PC-9 (cell line): ENCODE measurements around the gene LEKR1. TPM values are rescaled to one million over a fixed set of nuclear protein-coding genes. Genes with fewer than 3 reads are reported as not detected.
"Not testable (repeated sequence)": the region's sequence is repeated elsewhere in the genome, so short reads cannot be mapped to it uniquely, and the experiment has no call there.

Experiments used
- BruUV-seq: library from RNA; stranded (reverse); fragments of 400-500 nt; replicated peaks from 2 replicates; lab custom pipeline; 2021; lab: Mats Ljungman, UMichigan
- CTCF ChIA-PET: fragments of 300-600 bp; sonication (Branson Sonifier 250); formaldehyde crosslinking; loops from one replicate; lab custom pipeline; 2022; ENCODE audit warnings: antibody characterized with exemption; lab: Charles Lee
- POLR2A ChIA-PET: fragments of 300-600 bp; sonication (Branson Sonifier 250); formaldehyde crosslinking; loops from one replicate; lab custom pipeline; 2022; ENCODE audit warnings: antibody characterized with exemption; ENCODE audit not compliant: unreplicated experiment; lab: Charles Lee
- DNase-seq, 2 experiments: peaks; one replicate each; pipeline versions ENCODE4 v3.0.0 to v3.0.0-alpha.2; 2015 to 2022; ENCODE audit warnings: mixed read lengths in 1 of 2
- H2AFZ ChIP-seq: fragments of 200-600 bp; sonication (generic); 2 replicates; pipeline ENCODE4 v1.8.1; 2017; ENCODE audit warnings: antibody characterized with exemption
- H3F3A ChIP-seq: fragments of 200-600 bp; sonication (generic); 2 replicates; pipeline ENCODE4 v1.8.1; 2017; ENCODE audit warnings: antibody characterized with exemption, mild to moderate bottlenecking, low read depth; ENCODE audit not compliant: insufficient read depth
- H3K27ac ChIP-seq: fragments of 200-600 bp; sonication (generic); 2 replicates; pipeline ENCODE4 v1.6.1; 2016; ENCODE audit warnings: mixed run types
- H3K27me3 ChIP-seq: fragments of 200-600 bp; sonication (generic); 2 replicates; pipeline ENCODE4 v1.6.1; 2016; ENCODE audit warnings: low read depth, mixed run types; ENCODE audit not compliant: insufficient read depth
- H3K36me3 ChIP-seq: fragments of 200-600 bp; sonication (generic); 2 replicates; pipeline ENCODE4 v1.6.1; 2016; ENCODE audit warnings: low read depth, mixed run types
- H3K4me1 ChIP-seq: fragments of 200-600 bp; sonication (generic); replicated peaks from 2 replicates; pipeline ENCODE4 v1.6.1; 2016; ENCODE audit warnings: mixed run types; ENCODE audit not compliant: insufficient read depth
- H3K4me2 ChIP-seq: fragments of 200-600 bp; sonication (generic); 2 replicates; pipeline ENCODE4 v1.6.1; 2017; ENCODE audit warnings: mixed run types
- H3K4me3 ChIP-seq: fragments of 200-600 bp; sonication (generic); 2 replicates; pipeline ENCODE4 v1.6.1; 2016; ENCODE audit warnings: mixed run types
- H3K79me2 ChIP-seq: fragments of 200-600 bp; sonication (generic); 2 replicates; pipeline ENCODE4 v1.6.1; 2017; ENCODE audit warnings: low read depth, mixed run types
- H3K9me2 ChIP-seq: fragments of 200-600 bp; sonication (generic); 2 replicates; pipeline ENCODE4 v1.8.1; 2017; ENCODE audit warnings: mild to moderate bottlenecking; ENCODE audit not compliant: insufficient read depth
- H3K9me3 ChIP-seq: fragments of 200-600 bp; sonication (generic); 2 replicates; pipeline ENCODE4 v1.8.1; 2016; ENCODE audit warnings: low read depth; ENCODE audit not compliant: insufficient read depth
- H4K20me1 ChIP-seq: fragments of 200-600 bp; sonication (generic); 2 replicates; pipeline ENCODE4 v1.8.1; 2017; ENCODE audit not compliant: insufficient read depth
- EZH2 ChIP-seq: fragments of 200-600 bp; sonication (generic); IDR thresholded peaks from 2 replicates; pipeline ENCODE4 v1.8.0; 2017; ENCODE audit warnings: antibody characterized with exemption, low read depth
- intact Hi-C: fragments of 100-400 bp; cut with micrococcal nuclease; formaldehyde crosslinking; loops from one replicate; pipeline ENCODE4 v1.10.0; 2022; ENCODE audit not compliant: unreplicated experiment
- total RNA-seq: library from RNA; stranded (reverse); gene quantifications from 2 replicates; pipeline ENCODE4 v1.2.3, GENCODE V29; 2021
- TF ChIP-seq, protein P1 (sequence below): fragments of 200-600 bp; sonication (generic); conservative IDR thresholded peaks from 2 replicates; pipeline ENCODE4 v1.6.1; 2017; ENCODE audit warnings: mixed run types, antibody characterized with exemption, mild to moderate bottlenecking, moderate library complexity

The LEKR1 gene
- total RNA-seq, 1 experiment from 2014 or later, result 3.9 TPM

DNA sequence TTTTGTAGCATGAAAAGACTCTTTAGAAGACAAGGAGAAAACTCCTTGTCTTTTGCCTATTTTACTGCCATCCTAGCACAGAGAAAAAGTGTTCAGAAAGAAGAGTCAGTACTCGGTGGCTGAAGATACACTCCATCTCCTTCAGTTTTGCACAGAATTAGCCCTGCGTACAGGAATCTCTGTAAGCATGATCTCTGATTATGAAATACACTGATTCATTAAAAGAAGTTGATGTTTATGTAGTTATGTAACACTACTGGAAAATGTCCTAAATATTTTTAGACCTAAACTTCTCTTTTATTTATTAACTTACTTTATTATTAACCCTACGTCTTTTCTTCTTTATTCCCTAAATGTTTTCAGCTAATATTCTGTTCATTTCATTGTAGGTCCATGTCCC lies 138.4 kb downstream of the LEKR1 start:
- BruUV-seq, result no TSS peak
- DNase-seq, result no peak
- Histone ChIP-seq H2AFZ (no peak overlapping the region), H4K20me1 (no peaks in the 10 kb centered on the region), H3F3A (no peaks in the 10 kb centered on the region), H3K4me3 (no peak overlapping the region), H3K36me3 (no peaks in the 10 kb centered on the region), H3K27ac (no peak overlapping the region), H3K9me3 (no peaks in the 10 kb centered on the region), H3K27me3 (no peaks in the 10 kb centered on the region), H3K79me2 (no peaks in the 10 kb centered on the region), H3K4me1 (no peaks in the 10 kb centered on the region), H3K9me2 (no peaks in the 10 kb centered on the region; the same call in 1 of the 2 replicates), H3K4me2 (no peak overlapping the region)
- ChIA-PET POLR2A (no interaction called here), CTCF (no interaction called here)
- TF ChIP-seq EZH2, result no peak
- TF ChIP-seq, protein P1, sequence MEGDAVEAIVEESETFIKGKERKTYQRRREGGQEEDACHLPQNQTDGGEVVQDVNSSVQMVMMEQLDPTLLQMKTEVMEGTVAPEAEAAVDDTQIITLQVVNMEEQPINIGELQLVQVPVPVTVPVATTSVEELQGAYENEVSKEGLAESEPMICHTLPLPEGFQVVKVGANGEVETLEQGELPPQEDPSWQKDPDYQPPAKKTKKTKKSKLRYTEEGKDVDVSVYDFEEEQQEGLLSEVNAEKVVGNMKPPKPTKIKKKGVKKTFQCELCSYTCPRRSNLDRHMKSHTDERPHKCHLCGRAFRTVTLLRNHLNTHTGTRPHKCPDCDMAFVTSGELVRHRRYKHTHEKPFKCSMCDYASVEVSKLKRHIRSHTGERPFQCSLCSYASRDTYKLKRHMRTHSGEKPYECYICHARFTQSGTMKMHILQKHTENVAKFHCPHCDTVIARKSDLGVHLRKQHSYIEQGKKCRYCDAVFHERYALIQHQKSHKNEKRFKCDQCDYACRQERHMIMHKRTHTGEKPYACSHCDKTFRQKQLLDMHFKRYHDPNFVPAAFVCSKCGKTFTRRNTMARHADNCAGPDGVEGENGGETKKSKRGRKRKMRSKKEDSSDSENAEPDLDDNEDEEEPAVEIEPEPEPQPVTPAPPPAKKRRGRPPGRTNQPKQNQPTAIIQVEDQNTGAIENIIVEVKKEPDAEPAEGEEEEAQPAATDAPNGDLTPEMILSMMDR, result no peak
- intact Hi-C loops, result no loop called here

DNA sequence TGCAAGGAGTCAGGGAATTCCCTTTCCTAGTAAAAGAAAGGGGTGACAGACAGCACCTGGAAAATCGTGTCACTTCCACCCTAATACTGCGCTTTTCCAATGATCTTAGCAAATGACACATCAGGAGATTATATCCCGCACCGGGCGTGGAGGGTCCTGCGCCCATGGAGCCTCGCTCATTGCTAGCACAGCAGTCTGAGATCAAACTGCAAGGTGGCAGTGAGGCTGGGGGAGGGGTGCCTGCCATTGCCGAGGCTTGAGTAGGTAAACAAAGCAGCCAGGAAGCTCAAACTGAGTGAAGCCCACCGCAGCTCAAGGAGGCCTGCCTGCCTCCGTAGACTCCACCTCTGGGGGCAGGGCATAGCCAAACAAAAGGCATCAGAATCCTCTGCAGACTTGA lies 140.2 kb downstream of the LEKR1 start:
- POLR2A ChIA-PET, H3F3A ChIP-seq, H3K9me2 ChIP-seq, H2AFZ ChIP-seq, BruUV-seq, H3K4me3 ChIP-seq, H3K36me3 ChIP-seq, H3K4me2 ChIP-seq, H3K27me3 ChIP-seq, H3K9me3 ChIP-seq, intact Hi-C loops, H3K27ac ChIP-seq, H3K4me1 ChIP-seq, H4K20me1 ChIP-seq, H3K79me2 ChIP-seq, DNase-seq, CTCF ChIA-PET: not testable (repeated sequence)

DNA sequence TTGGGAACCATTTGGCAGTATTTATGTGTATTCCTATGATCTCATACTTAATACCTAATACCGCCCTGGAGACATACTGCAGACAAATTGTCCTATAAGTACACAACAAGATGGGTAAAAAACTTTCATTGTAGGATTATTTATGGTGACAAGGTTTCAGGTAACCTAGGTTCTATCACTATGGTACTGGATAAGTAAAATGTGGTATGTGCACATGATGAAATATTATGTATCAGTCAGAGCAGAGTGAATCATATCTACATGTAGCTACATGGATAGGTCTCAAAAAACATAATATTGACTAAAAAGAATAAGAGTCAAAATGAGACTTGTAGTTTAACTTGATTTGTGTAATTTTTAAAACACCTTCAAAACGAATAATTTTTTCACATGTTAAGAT lies 147.8 kb downstream of the LEKR1 start:
- BruUV-seq, result no TSS peak
- TF ChIP-seq EZH2, result no peak
- TF ChIP-seq, protein P1, result no peak
- H3K36me3 ChIP-seq, result no peaks in the 10 kb centered on the region
- no peaks in the 10 kb centered on the region for H3K79me2 ChIP-seq
- no peak for DNase-seq
- H3K27ac ChIP-seq, result no peak overlapping the region
- ChIA-PET CTCF (no interaction called here), POLR2A (no interaction called here)
- no peak overlapping the region for H2AFZ ChIP-seq
- no peaks in the 10 kb centered on the region for H3K9me2 ChIP-seq
- no peaks in the 10 kb centered on the region for H3K4me1 ChIP-seq
- no peak overlapping the region for H3K4me2 ChIP-seq
- no peaks in the 10 kb centered on the region for H4K20me1 ChIP-seq
- no peaks in the 10 kb centered on the region for H3F3A ChIP-seq
- no peak overlapping the region for H3K4me3 ChIP-seq
- H3K9me3 ChIP-seq, result no peaks in the 10 kb centered on the region
- intact Hi-C loops, result no loop called here
- no peaks in the 10 kb centered on the region for H3K27me3 ChIP-seq

DNA sequence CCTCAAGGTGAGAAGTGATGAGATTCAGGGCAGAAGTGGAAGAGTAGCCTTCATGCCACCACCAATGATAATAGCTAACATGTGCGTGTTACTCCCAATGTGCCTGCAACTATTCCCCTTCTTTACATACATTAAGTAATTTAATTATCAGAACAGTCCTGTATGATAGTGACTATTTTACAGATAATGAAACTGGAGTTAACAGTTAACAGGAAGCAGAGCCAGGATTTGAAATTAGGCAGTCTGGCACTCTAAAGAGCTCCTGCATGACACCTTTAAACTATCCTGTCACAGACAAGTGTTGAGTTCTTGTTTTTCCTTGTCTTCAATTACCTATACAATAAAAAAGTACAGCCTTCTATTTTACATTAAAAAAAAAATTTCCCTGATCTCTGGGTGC lies 148.8 kb downstream of the LEKR1 start:
- intact Hi-C loops, result no loop called here
- BruUV-seq, result no TSS peak
- H4K20me1 ChIP-seq, result no peaks in the 10 kb centered on the region
- H3K9me2 ChIP-seq, result no peaks in the 10 kb centered on the region
- no peaks in the 10 kb centered on the region for H3K9me3 ChIP-seq
- no peaks in the 10 kb centered on the region for H3K4me1 ChIP-seq
- H3K4me3 ChIP-seq, result no peak overlapping the region
- ChIA-PET POLR2A (no interaction called here), CTCF (no interaction called here)
- H3F3A ChIP-seq, result no peaks in the 10 kb centered on the region
- H3K27me3 ChIP-seq, result no peaks in the 10 kb centered on the region
- TF ChIP-seq, protein P1, result no peak
- no peak for TF ChIP-seq EZH2
- H3K4me2 ChIP-seq, result no peak overlapping the region
- no peak for DNase-seq
- no peak overlapping the region for H2AFZ ChIP-seq
- H3K27ac ChIP-seq, result no peak overlapping the region
- no peaks in the 10 kb centered on the region for H3K36me3 ChIP-seq
- no peaks in the 10 kb centered on the region for H3K79me2 ChIP-seq
